HepG2 (cell line): ENCODE data around the gene MYRFL. TPM values are rescaled to one million over a fixed set of nuclear protein-coding genes. Genes with fewer than 3 reads are reported as not detected.

Experiments used
- ATAC-seq: fragments of 200-7000 bp; cut with Tn5 transposase; 3 replicates; pipeline ENCODE4 v1.9.1; 2020; ENCODE audit warnings: mild to moderate bottlenecking, moderate library complexity
- BruUV-seq: library from RNA; stranded (reverse); fragments of 400-500 nt; replicated peaks from 2 replicates; lab custom pipeline; 2021; lab: Mats Ljungman, UMichigan
- CTCF ChIA-PET: fragments of 300-600 bp; formaldehyde crosslinking; extraction: SDS; loops from one replicate; lab custom pipeline; 2021; ENCODE audit warnings: low total read pairs, inconsistent platforms, low intra/inter-chr PET ratio; lab: Yijun Ruan, JAX
- POLR2A ChIA-PET: fragments of 350-600 bp; sonication (Branson Sonifier 250); formaldehyde crosslinking; loops from one replicate; lab custom pipeline; 2020; ENCODE audit warnings: antibody characterized with exemption, inconsistent platforms; lab: Yijun Ruan, JAX
- DNase-seq: peaks from one replicate; pipeline ENCODE4 v3.0.0-alpha.2; 2015; ENCODE audit warnings: low spot score
- FAIRE-seq: peaks from 3 replicates; lab custom pipeline; 2011; peaks lifted over from hg19 to GRCh38; lab: Jason Lieb, UNC
- H2AFZ ChIP-seq: one replicate; pipeline ENCODE4 v1.6.1; 2011; ENCODE audit warnings: low read length, inconsistent platforms
- H3K27ac ChIP-seq: fragments of 300-600 bp; 3 replicates; pipeline ENCODE4 v1.8.0; 2011; ENCODE audit warnings: mixed run types, mild to moderate bottlenecking, mixed read lengths, low read length, inconsistent platforms; ENCODE audit not compliant: insufficient read depth; ENCODE audit errors: extremely low read length
- H3K27me3 ChIP-seq, 2 experiments: fragments of 200-600 bp in 1 of 2; 2 replicates in 1 of 2; 3 replicates in 1 of 2; pipeline versions ENCODE4 v1.6.0 to v1.8.0; 2011; ENCODE audit warnings: low read length in 2 of 2, mild to moderate bottlenecking in 2 of 2, moderate library complexity in 2 of 2, inconsistent platforms in 1 of 2; ENCODE audit not compliant: insufficient read depth in 2 of 2, control insufficient read depth in 1 of 2
- H3K36me3 ChIP-seq, 2 experiments: fragments of 200-600 bp in 1 of 2; replicated peaks in 1 of 2; 2 replicates in 1 of 2; 3 replicates in 1 of 2; pipeline versions ENCODE4 v1.5.1 to v1.8.0; 2011; ENCODE audit warnings: low read length in 2 of 2, inconsistent platforms in 1 of 2; ENCODE audit not compliant: insufficient read depth in 2 of 2, control insufficient read depth in 1 of 2
- H3K4me1 ChIP-seq: 2 replicates; pipeline ENCODE4 v1.5.1; 2012; ENCODE audit warnings: low read length, inconsistent platforms; ENCODE audit not compliant: insufficient read depth
- H3K4me2 ChIP-seq: 2 replicates; pipeline ENCODE4 v1.6.0; 2011; ENCODE audit warnings: low read depth, low read length, inconsistent platforms
- H3K4me3 ChIP-seq, 3 experiments: fragments of 200-600 bp in 1 of 3; sonication (generic), shearing (Covaris generic) in 1 of 3; replicated peaks in 1 of 3; 2 replicates each; pipeline ENCODE4 v1.5.1; 2011 to 2016; ENCODE audit warnings: low read length in 3 of 3, inconsistent platforms in 2 of 3, low read depth in 2 of 3, mild to moderate bottlenecking in 2 of 3, control low read depth in 1 of 3, mixed read lengths in 1 of 3; ENCODE audit not compliant: insufficient read depth in 1 of 3
- H3K79me2 ChIP-seq: one replicate; pipeline ENCODE4 v1.6.1; 2011; ENCODE audit warnings: low read length, inconsistent platforms; ENCODE audit not compliant: insufficient read depth
- H3K9ac ChIP-seq: 2 replicates; pipeline ENCODE4 v1.6.0; 2011; ENCODE audit warnings: mild to moderate bottlenecking, low read depth, low read length, inconsistent platforms; ENCODE audit not compliant: insufficient read depth
- H3K9me3 ChIP-seq: 2 replicates; pipeline ENCODE4 v1.5.1; 2012; ENCODE audit warnings: mild to moderate bottlenecking, low read length
- H4K20me1 ChIP-seq: 2 replicates; pipeline ENCODE4 v1.6.0; 2011; ENCODE audit warnings: inconsistent platforms, mild to moderate bottlenecking, low read length, moderate library complexity; ENCODE audit not compliant: insufficient read depth
- ATF7 ChIP-seq, 2 experiments: fragments of 450-650 bp in 1 of 2; sonication (generic) in 1 of 2; formaldehyde crosslinking in 1 of 2; IDR thresholded peaks; 2 replicates each; pipeline versions ENCODE4 v1.4.0 to v1.6.1; 2016 to 2020; ENCODE audit warnings: antibody characterized with exemption in 1 of 2, mild to moderate bottlenecking in 1 of 2, missing genetic modification reagents in 1 of 2
- CEBPB ChIP-seq: IDR thresholded peaks from 2 replicates; pipeline ENCODE4 v1.6.1; 2011; ENCODE audit warnings: low read depth, low read length, improper control_type of control experiment, borderline replicate concordance
- CEBPG ChIP-seq: IDR thresholded peaks from 2 replicates; pipeline ENCODE4 v1.6.1; 2016
- CREM ChIP-seq, 2 experiments: sonication (generic) in 1 of 2; formaldehyde crosslinking in 1 of 2; IDR thresholded peaks; 2 replicates each; pipeline versions ENCODE4 v1.4.0 to v1.6.1; 2016 to 2020; ENCODE audit warnings: antibody characterized with exemption in 1 of 2, mild to moderate bottlenecking in 1 of 2, missing genetic modification reagents in 1 of 2
- ELF1 ChIP-seq: sonication (generic); formaldehyde crosslinking; IDR thresholded peaks from 2 replicates; pipeline ENCODE4 v1.4.0; 2020; ENCODE audit warnings: missing genetic modification reagents
- GFI1 ChIP-seq: sonication (generic); formaldehyde crosslinking; IDR thresholded peaks from 2 replicates; pipeline ENCODE4 v1.5.0; 2020; ENCODE audit warnings: missing genetic modification reagents, mild to moderate bottlenecking, borderline replicate concordance
- MED8 ChIP-seq: sonication (generic); formaldehyde crosslinking; IDR thresholded peaks from 2 replicates; pipeline ENCODE4 v1.8.1; 2023; ENCODE audit warnings: mild to moderate bottlenecking, missing genetic modification reagents; ENCODE audit not compliant: insufficient replicate concordance
- MNT ChIP-seq: fragments of 450-650 bp; IDR thresholded peaks from 2 replicates; pipeline ENCODE4 v1.6.1; 2016
- PAXIP1 ChIP-seq: sonication (generic); formaldehyde crosslinking; conservative IDR thresholded peaks from 2 replicates; pipeline ENCODE4 v1.4.0; 2020; ENCODE audit warnings: mild to moderate bottlenecking, missing genetic modification reagents, moderate library complexity
- RBAK ChIP-seq: sonication (generic); formaldehyde crosslinking; IDR thresholded peaks from 2 replicates; pipeline ENCODE4 v1.5.1; 2020; ENCODE audit warnings: mild to moderate bottlenecking, missing genetic modification reagents
- SETDB1 ChIP-seq: sonication (generic); formaldehyde crosslinking; IDR thresholded peaks from 2 replicates; pipeline ENCODE4 v1.5.1; 2020; ENCODE audit warnings: missing genetic modification reagents, mild to moderate bottlenecking, borderline replicate concordance
- ZEB1 ChIP-seq: IDR thresholded peaks from 2 replicates; pipeline ENCODE4 v1.6.1; 2012; ENCODE audit warnings: mild to moderate bottlenecking, low read depth, inconsistent platforms; ENCODE audit not compliant: insufficient replicate concordance
- WGBS: methylation state at CpG from one replicate; pipeline ENCODE4 v1.1.6; 2017; ENCODE audit warnings: low lambda C conversion rate; 5-methylcytosine and 5-hydroxymethylcytosine counted together
- in situ Hi-C: cut with HindIII; loops from 2 replicates; pipeline ENCODE4 v1.10.0; 2017; ENCODE audit warnings: low pct_unique_long_range_greater_than_20kb; ENCODE audit not compliant: extremely low pct_ligation_motif_present
- intact Hi-C: fragments of 100-400 bp; cut with micrococcal nuclease; formaldehyde crosslinking; loops from one replicate; pipeline ENCODE4 v1.10.0; 2022; ENCODE audit not compliant: unreplicated experiment
- polyA plus RNA-seq, 8 experiments: library from polyadenylated mRNA; depleted of rRNA in 3 of 8; stranded (reverse) in 7 of 8; unstranded in 1 of 8; fragments of >200 nt; fragmentation: Illumina TruSeq in 4 of 8; extraction: Trizol in 4 of 8; gene quantifications; 2 replicates each; pipeline versions ENCODE4 v1.2.1 to v1.2.3, GENCODE V29; 2011 to 2016; ENCODE audit warnings: low read depth in 4 of 8, missing spikeins in 1 of 8, mixed read lengths in 1 of 8; ENCODE audit not compliant: insufficient read depth in 1 of 8
- total RNA-seq, 5 experiments: library from RNA; depleted of rRNA; stranded (reverse); fragments of >200 nt; fragmentation: Illumina TruSeq; extraction: Trizol; gene quantifications; 2 replicates each; pipeline ENCODE4 v1.2.3, GENCODE V29; 2016; ENCODE audit warnings: low read depth in 1 of 5

The MYRFL gene
- total and polyA plus RNA-seq, 2 of the 13 experiments (the other 11 are each of a cell fraction or from before 2014, with no cell fraction given), result 0.09 to 0.11 TPM

- TF ChIP-seq MNT, result peak; percentile 94
These were observed 43.7 kb downstream of the MYRFL start (continued) for GRCh38 chr12:69868695-69869094.

- no TSS peak for BruUV-seq
- no peak for FAIRE-seq
- H3K9ac ChIP-seq, result no peak overlapping the region
- no peak overlapping the region for H2AFZ ChIP-seq
- no peaks in the 10 kb centered on the region for H3K4me1 ChIP-seq
- no peaks in the 10 kb centered on the region for H4K20me1 ChIP-seq
- H3K27ac ChIP-seq, result no peak overlapping the region
- peaks cover 0 to 10% of the 10 kb centered on the region in 2 experiments; a peak in 2 of 5 replicates for H3K27me3 ChIP-seq
- ChIA-PET POLR2A (no interaction called here), CTCF (no interaction called here)
- no peaks in the 10 kb centered on the region for H3K36me3 ChIP-seq
- intact Hi-C loops, result no loop called here
- TF ChIP-seq SETDB1 (CRISPR knock-in tag), result no peak
- TF ChIP-seq CEBPB, result peak; percentile 93
- 0 out of 2 replicates have a peak, but pooled peaks have one; percentile 19 for TF ChIP-seq CEBPG
- no peak overlapping the region for H3K4me3 ChIP-seq
- H3K4me2 ChIP-seq, result no peak overlapping the region
- WGBS, result 32% methylated on average over 3 of the region's 3 CpGs
- no peak for DNase-seq
- in situ Hi-C loops, result no loop called here
- H3K9me3 ChIP-seq, result no peaks in the 10 kb centered on the region
- no peaks in the 10 kb centered on the region for H3K79me2 ChIP-seq
- ATAC-seq, result no peak
These were observed 47.8 kb downstream of the MYRFL start for GRCh38 chr12:69872804-69873203.

- Histone ChIP-seq H3K36me3 (no peaks in the 10 kb centered on the region), H2AFZ (no peak overlapping the region), H3K4me3 (no peak overlapping the region), H3K79me2 (no peaks in the 10 kb centered on the region), H3K4me1 (no peaks in the 10 kb centered on the region), H3K27me3 (peaks cover 0 to 10% of the 10 kb centered on the region in 2 experiments; a peak in 2 of 5 replicates), H4K20me1 (no peaks in the 10 kb centered on the region), H3K4me2 (no peak overlapping the region), H3K9me3 (no peaks in the 10 kb centered on the region), H3K27ac (no peak overlapping the region), H3K9ac (no peak overlapping the region)
- in situ Hi-C loops, result no loop called here
- intact Hi-C loops, result no loop called here
- ChIA-PET CTCF (no interaction called here), POLR2A (no interaction called here)
- no peak for ATAC-seq
- TF ChIP-seq ATF7 (IDR thresholded peaks at IDR 0.05) (0 out of 2 replicates have a peak, but pooled peaks have one; percentile 3), ATF7 (CRISPR knock-in tag; IDR thresholded peaks at IDR 0.05) (no peak), MED8 (no peak), CREM (IDR thresholded peaks at IDR 0.05) (no peak), CREM (CRISPR knock-in tag; IDR thresholded peaks at IDR 0.05) (no peak), GFI1 (no peak), PAXIP1 (no peak), ZEB1 (no peak), ELF1 (no peak), RBAK (CRISPR knock-in tag) (no peak)
- no peak for DNase-seq
- no peak for FAIRE-seq
- no TSS peak for BruUV-seq
- WGBS, result 9% methylated on average over 2 of the region's 2 CpGs
These were observed 48.4 kb downstream of the MYRFL start for GRCh38 chr12:69873429-69873828.
